AG09309 (cell line): ENCODE data around the gene LAD1.

Source experiments
- DNase-seq: peaks from one replicate; pipeline ENCODE4 v3.0.0-alpha.2; 2010; ENCODE audit warnings: low read depth
- H3K4me3 ChIP-seq: 2 replicates; pipeline ENCODE4 v1.5.1; 2011; ENCODE audit warnings: mild to moderate bottlenecking, low read depth, low read length, moderate library complexity; ENCODE audit not compliant: control insufficient read depth
- CTCF ChIP-seq: IDR thresholded peaks from 2 replicates; pipeline ENCODE4 v1.5.1; 2011; ENCODE audit warnings: mild to moderate bottlenecking, low read depth, low read length, inconsistent platforms; ENCODE audit not compliant: insufficient read depth, control insufficient read depth; ENCODE audit errors: missing control alignments

Gene LAD1

GRCh38 chr1:201389051-201389450 lies 10.1 kb downstream of the LAD1 start:
- H3K4me3 ChIP-seq, result no peak overlapping the region
- TF ChIP-seq CTCF, result no peak
- no peak for DNase-seq

DNA sequence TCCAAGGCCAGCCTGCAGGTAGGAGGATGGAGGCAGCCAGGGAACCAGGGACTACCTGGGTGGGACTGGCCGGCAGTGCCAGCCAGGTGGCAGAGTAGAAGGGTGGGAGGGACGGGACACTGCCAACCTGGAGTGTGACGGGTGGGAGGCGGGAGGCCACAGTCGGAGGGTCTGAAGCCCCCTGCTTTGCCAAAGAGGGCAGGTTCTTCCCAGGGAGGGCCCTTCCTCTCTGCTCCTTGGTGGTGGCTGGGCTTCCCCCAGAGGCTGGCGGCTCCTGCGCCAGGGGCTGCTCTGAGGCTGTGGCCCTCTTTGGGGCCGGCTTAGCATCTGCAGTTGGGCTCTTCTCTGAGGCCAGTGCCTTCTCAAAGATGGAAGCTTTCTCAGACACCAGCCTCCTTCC lies 12.9 kb downstream of the LAD1 start:
- H3K4me3 ChIP-seq, result no peak overlapping the region
- no peak for TF ChIP-seq CTCF
- DNase-seq, result no peak

- no peak overlapping the region for H3K4me3 ChIP-seq
- no peak for DNase-seq
- peak; percentile 83 for TF ChIP-seq CTCF
Observed at GRCh38 chr1:201385299-201385891, 13.7 kb downstream of the LAD1 start.

DNA sequence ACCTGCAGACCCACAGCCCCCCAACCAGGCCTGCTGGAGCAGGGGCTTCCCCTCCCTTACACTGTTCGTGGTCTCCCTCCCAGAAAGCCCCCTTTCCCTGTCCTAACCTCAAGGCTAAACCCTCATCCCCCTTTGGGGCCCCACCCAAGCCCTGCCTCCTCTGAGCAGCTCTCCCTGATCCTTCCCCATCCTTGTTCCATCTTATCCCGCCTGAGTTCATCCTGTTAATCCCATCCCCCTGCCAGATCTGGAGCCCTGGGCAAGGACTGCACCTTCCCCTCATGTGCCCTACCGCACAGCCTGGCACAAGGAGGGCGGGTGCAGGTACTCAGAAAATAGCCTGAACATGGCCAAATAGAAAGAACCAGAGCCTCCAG lies 14.7 kb downstream of the LAD1 start:
- DNase-seq, result no peak
- no peak for TF ChIP-seq CTCF
- no peak overlapping the region for H3K4me3 ChIP-seq

DNA sequence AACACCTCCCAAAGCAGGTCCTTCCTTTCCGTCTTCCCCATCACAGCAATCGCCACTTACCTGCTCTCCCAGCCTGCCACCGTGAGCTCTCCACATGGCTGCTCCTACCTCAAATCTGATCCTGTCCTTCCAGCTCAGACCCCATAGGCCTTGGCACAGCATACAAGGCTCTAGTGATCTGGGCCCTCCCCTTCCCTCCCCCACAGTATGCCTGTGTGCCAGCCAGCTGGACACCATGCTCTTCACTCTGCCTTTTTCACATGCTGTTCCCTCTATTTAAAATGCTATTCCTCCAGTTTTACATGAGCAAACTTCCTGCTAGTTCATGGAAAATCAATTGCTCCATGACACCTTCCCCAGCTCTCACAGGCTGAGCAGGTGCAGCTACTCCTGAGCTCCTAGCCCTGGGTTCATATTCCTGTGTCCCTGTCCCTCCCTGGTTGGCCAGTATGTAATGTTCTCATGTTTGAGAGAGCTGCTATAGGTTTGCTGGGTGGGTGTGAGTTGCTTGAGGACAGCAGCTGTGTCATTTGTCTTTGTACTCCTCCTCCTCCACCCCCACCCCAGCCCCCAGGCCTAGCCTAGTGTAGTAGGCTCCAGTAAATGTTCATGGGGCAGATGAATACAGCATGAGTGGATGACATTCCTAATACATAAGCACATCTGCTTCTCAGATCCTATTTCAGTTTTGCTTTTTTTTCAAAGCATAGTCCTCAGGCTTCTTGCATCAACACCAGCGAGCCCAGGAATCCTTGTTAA lies 15.3 kb downstream of the LAD1 start:
- TF ChIP-seq CTCF, result no peak
- DNase-seq, result peak; percentile 71
- no peak overlapping the region for H3K4me3 ChIP-seq

- H3K4me3 ChIP-seq, result no peak overlapping the region
- DNase-seq, result no peak
- TF ChIP-seq CTCF, result no peak
Observed at GRCh38 chr1:201381130-201381529, 18.0 kb downstream of the LAD1 start.
